ENCODE results near the gene ZNF780A.
"Not testable (repeated sequence)": the region's sequence is repeated elsewhere in the genome, so short reads cannot be mapped to it uniquely, and the experiment has no call there.

The ZNF780A gene

DNA sequence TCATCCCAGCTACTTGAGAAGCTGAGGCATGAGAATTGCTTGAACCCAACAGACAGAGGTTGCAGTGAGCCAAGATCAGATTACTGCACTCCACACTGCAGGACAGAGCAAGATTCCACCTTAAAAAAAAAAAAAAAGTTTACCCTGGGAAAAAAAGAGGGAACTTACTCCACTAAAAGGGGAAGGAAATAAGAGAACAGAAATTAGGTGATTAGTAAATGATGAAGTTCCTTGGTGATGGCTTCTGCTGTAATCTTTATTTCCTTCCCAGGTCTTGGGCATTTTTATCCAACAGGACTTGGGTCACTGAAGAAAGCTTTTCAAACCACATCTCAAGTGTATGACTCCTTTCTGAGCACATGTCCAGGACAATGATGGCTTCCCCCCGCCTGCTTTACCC, 9.3 kb downstream of the ZNF780A start:
- DNase-seq = no peak

- no peak for DNase-seq
These were observed 10.5 kb downstream of the ZNF780A start for GRCh38 chr19:40080289-40080688.

GRCh38 chr19:40078377-40078776, 12.4 kb downstream of the ZNF780A start:
- no peak for DNase-seq

DNA sequence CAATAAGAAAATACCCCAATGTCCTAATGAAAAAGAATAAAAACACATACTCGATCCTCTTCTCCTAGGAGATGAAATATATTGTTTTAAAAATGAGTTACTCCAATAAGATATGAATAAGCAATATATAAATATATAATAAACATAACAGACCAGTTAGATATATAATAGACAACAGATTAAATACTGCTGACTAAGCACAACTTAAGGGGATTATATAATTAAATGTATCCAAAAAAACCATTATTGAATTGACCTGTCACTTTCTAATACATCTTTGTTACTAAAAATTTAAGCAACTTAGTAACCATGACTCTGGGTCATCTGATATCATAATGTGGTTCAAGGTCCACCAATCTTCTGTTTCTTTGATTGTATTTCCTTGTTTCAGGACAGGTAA, 20.7 kb downstream of the ZNF780A start:
- DNase-seq = no peak

- DNase-seq = no peak
These were observed 31.1 kb downstream of the ZNF780A start for GRCh38 chr19:40059624-40060023.

DNA sequence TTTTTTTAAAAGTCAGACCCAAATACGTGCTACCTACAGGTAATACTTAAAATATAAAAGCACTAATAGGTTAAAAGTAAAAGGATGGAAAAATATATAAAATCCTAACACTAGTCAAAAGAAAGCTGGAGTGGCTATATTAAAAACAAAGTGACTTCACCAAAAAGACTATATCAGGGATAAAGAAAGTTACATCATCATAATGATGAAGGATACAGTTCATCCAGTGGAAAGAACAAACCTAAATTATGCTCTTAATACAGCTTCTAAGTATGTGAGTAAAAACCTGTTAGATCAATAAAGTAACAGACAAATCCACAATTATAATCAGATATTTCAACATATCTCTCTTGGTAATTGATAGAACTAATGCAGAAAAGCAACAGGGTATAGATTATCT, 33.6 kb downstream of the ZNF780A start:
- no peak for DNase-seq

DNA sequence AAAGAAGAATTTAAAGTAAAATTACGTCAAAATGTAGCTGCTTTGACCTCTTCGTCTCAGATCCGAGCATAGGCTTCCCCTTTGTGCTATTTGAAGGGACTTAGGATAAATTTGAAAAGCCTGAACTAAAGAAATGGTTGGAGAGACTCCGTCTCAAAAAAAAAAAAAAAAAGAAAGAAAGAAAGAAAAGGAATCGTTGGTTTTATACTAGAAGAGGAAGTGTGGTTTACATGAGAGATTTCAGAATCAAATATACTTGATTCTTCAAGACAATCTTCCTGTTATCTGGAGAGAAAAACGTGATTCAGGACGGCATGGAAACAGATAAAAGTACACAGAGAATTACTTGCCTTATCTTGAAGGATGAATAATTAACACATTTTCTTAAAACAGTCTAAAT, 34.2 kb downstream of the ZNF780A start:
- DNase-seq = no peak

- peak; percentile 63 for DNase-seq
These were observed 34.8 kb downstream of the ZNF780A start, which contains the start of gene ZNF780B for GRCh38 chr19:40055832-40056504. ZNF780B (minus strand) TSS chr19:40056231; CDS start chr19:40050332, 5,899 bp downstream.

DNA sequence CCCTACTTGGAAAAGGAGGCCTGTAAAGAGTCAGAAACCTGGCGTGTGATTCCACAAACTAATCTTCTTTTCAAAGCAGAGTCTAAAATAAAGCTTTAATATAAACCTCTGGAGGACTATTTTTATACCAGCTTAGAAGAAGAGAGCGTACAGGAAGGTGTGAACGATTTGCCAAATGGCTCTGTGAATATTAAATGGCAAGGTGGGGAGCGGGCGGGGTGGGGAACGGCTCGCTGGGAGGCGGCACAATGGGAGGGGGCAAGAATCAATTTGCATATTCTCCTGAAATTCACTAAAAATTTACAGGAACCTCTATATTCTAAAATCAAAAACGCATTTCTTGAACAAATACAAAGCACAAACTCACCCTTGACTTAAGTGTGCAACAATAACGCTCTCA, 35.7 kb downstream of the ZNF780A start:
- DNase-seq = no peak

- DNase-seq = no peak
These were observed 36.1 kb downstream of the ZNF780A start for GRCh38 chr19:40054632-40055031.

DNA sequence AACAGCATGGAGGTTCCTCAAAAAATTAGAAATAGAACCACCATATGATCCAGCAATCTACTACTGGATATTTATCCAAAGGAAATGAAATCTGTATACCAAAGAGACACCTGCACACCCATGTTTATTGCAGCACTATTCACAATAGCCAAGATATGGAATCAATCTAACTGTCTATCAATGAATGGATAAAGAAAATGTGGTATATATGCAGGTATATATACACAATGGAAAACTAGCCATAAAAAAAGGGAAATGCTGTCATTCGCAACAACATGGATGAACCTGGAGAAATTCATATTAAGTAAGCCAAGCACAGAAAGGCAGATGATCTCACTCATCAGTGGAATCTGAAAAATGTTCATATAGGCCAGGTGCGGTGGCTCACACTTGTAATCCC, 37.3 kb downstream of the ZNF780A start:
- no peak for DNase-seq

DNA sequence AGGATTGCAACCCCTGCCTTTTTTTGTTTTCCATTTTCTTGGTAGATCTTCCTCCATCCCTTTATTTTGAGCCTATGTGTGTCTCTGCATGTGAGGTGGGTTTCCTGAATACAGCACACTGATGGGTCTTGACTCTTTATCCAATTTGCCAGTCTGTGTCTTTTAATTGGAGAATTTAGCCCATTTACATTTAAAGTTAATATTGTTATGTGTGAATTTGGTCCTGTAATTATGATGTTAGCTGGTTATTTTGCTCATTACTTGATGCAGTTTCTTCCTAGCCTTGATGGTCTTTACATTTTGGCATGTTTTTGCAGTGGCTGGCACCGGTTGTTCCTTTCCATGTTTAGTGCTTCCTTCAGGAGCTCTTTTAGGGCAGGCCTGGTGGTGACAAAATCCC, 49.0 kb downstream of the ZNF780A start:
- DNase-seq = not testable (repeated sequence)

DNA sequence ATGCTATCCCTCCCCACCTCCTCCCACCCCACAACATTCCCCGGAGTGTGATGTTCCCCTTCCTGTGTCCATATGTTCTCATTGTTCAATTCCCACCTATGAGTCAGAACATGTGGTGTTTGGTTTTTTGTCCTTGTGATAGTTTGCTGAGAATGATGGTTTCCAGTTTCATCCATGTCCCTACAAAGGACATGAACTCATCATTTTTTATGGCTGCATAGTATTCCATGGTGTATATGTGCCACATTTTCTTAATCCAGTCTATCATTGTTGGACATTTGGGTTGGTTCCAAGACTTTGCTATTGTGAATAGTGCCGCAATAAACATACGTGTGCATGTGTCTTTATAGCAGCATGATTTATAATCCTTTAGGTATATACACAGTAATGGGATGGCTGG, 52.7 kb downstream of the ZNF780A start:
- DNase-seq = not testable (repeated sequence)

DNA sequence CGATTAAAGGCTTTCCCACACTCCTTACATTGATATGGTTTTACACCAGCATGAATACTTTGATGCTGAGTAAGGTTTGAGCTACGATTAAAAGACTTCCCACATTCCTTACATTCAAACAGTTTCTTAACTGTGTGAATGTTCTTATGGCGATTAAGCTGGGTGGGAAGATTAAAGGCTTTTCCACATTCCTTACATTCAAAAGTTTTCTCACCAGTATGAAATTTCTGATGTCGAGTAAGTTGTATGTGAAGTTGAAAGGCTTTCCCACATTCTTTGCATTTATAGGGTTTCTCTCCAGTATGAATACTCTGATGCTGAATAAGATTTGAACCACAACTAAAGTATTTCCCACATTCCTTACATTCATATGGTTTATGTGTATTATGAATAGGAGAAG, 54.7 kb downstream of the ZNF780A start:
- peak; percentile 40 for DNase-seq

- no peak for DNase-seq
These were observed 56.7 kb downstream of the ZNF780A start for GRCh38 chr19:40033989-40034560.

DNA sequence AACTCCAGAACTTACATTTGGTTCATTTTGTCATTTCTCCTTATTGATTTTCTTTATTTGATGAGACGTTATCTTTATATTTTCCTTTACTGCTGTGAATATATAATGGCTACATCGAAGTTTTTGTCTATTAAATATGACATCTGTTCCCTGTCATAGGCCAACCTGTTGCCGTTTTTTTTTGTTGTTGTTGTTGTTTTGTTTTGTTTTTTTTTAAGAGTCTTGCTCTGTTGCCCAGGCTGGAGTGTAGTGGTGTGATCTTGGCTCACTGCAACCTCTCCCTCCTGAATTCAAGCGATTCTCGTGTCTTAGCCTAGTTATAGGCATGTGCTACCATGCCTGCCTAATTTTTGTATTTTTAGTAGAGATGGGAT, 64.2 kb downstream of the ZNF780A start:
- no peak for DNase-seq

DNA sequence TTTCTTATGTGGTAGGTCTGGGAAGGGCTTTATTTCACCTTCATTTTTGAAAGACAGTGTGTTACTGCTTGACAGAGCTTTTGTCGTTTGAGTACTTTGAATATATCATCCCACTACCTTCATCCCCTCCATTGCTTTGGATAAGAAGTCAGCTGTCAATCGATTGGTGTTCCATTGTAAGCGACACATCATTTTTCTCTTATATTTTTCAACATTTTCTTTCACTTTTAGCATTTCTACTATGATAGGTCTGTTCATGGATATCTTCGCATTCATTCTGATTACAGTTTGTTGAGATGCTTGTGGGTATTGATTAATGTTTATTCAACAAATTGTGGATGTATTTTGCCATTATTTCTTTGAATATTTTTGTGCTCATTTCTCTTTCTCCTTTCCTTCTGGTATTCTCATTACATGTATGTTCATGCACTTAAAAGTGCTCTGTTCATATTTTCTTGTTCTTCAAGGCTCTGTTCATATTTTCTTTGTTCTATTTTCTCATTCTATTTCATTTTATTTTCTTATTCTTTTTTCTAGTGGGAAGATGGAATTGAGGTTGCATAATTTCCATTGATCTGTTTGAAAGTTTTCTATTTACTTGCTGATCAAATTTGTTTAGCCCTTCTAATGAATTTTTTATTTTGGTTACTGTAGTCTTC, 64.7 kb downstream of the ZNF780A start:
- DNase-seq = no peak

GRCh38 chr19:40023969-40024368, 66.8 kb downstream of the ZNF780A start:
- no peak for DNase-seq

All from EL (cell line).